MM.1S (cell line): Measurements from ENCODE around the gene LTBP4.

Experiments used
- EZH2phosphoT487 ChIP-seq: fragments of 300-600 bp; sonication (generic); IDR thresholded peaks from 2 replicates; pipeline ENCODE4 v1.6.1; 2018; ENCODE audit warnings: antibody characterized with exemption, low read length
- TF ChIP-seq, protein P1 (sequence below): fragments of 300-600 bp; sonication (generic); IDR thresholded peaks from 2 replicates; pipeline ENCODE4 v1.5.1; 2016; ENCODE audit warnings: antibody characterized with exemption, low read length, mixed read lengths

- TF ChIP-seq, protein P1, sequence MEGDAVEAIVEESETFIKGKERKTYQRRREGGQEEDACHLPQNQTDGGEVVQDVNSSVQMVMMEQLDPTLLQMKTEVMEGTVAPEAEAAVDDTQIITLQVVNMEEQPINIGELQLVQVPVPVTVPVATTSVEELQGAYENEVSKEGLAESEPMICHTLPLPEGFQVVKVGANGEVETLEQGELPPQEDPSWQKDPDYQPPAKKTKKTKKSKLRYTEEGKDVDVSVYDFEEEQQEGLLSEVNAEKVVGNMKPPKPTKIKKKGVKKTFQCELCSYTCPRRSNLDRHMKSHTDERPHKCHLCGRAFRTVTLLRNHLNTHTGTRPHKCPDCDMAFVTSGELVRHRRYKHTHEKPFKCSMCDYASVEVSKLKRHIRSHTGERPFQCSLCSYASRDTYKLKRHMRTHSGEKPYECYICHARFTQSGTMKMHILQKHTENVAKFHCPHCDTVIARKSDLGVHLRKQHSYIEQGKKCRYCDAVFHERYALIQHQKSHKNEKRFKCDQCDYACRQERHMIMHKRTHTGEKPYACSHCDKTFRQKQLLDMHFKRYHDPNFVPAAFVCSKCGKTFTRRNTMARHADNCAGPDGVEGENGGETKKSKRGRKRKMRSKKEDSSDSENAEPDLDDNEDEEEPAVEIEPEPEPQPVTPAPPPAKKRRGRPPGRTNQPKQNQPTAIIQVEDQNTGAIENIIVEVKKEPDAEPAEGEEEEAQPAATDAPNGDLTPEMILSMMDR, result no peak
- TF ChIP-seq EZH2phosphoT487, result no peak
Measured at GRCh38 chr19:40626918-40627317, 25.7 kb downstream of the LTBP4 start.
